Stimulated activated CD8-positive, alpha-beta memory T cell treated with anti-CD3 and anti-CD28 coated beads, Interleukin-7, amount 100 ng/mL, for 48 hours (primary cell): ENCODE results near the gene ATL2.

Experiments
- DNase-seq, 2 donors: peaks; one replicate each; pipeline ENCODE4 v3.0.0-alpha.2; 2020; ENCODE audit warnings: low read depth in 1 of 2; ENCODE audit errors: extremely low read depth in 1 of 2

The ATL2 gene

DNA sequence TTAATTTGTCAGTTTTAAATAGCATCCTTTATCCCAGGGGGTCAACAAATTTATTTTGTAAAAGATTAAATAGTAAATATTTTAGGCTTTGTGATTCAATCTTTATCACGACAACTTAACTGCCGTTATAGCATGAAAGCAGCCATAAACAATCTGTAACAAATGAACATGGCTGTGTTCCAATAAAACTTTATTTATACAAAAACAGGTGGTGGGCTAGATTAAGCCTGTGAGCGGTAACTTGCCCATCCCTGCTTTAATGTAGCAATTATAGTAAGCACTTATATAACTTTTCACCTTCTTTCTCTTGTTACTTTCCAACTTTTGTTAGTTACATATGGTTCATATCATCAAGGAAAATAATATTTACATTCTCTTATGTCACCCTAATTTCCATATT, 121.9 kb downstream of the ATL2 start:
- no peak for DNase-seq

DNA sequence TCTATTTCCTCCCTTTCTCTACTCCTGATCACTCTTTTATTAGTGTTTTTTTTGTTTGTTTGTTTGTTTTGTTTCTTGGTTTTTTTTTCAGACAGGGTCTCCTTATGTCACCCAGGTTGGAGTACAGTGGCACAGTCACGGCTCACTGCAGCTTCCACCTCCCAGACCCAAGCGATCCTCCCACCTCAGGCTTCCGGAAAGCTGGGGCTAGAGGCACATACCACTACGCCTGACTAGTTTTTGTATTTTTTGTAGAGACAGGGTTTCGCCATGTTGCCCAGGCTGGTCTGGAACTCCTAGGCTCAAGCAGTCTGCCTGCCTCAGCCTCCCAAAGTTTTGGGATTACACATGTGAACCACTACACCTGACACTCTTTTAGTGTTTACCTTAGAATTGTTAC, 122.3 kb downstream of the ATL2 start:
- no peak for DNase-seq

DNA sequence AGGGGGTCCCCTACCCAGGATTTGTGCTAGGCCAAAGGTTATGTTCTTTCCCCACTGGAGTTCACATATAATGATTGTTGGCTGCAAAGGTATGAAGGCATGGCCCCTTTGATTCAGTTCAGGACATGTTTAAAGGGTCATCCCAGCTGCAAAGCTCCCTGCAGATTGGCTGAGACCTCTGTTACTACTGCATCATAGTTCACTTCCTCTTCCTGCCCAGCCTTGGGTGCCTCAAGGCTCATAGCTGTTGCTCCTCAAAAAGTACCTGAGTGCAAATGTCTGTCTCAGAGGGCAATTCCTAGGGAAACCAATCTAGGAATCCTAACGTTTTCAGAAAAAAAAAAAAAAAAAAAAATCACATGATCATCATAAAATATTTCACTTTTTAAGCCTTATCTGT, 125.1 kb downstream of the ATL2 start:
- no peak for DNase-seq

DNA sequence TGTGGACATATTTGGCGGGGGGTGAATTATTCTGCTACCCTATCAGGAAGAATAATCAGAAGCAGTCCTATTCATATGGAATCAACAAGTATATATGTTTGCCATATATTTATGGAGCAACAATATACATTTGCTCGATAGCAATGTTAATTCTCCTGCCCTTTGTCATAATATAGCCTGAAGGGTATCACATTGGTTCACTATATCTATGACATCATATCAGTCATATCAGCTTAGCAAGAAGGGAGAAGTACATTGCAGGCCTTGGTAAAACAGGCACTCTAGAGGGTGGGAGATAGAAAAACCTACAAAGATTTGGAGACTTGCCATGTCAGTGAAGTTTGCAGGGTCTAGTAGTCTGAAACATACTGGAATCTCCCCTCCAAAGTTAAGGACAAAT, 128.4 kb downstream of the ATL2 start:
- DNase-seq, result no peak

DNA sequence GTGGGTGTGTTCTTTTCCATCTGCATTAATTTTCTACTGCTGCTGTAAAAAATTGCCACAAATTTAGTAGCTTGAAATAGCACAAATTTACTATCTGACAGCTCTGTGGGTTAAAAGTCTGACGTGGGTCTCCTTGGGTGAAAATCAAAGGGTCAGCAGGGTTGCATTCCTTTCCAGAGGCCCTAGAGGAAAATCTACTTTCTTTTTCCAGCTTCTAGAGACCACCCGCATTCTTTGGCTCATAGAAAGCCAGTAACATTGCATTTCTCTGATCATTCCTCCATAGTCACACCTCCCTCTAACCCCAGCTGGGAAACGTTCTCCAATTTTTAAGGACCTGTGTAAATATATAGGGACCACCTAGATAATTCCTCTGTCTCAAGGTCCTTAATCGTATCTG, 128.8 kb downstream of the ATL2 start:
- no peak for DNase-seq

DNA sequence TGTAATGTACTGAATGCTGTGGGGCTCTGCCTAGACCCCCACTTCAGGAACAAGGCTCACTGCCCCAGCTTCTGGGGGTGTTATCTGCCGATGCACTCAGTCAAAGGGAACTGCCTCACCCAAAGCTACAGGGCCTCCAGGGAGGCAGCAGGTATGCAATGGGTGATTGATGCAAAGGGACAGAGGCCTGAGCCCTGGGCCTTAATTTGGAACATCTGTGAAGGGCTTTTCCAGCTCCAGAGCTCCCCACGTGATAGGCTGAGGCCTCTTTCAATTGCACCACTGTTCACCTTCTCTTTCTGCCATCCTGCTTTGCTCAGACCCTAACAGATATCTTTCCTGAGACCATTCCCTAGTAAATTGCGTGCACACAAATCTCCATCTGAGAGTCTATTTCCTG, 131.0 kb downstream of the ATL2 start:
- DNase-seq, result no peak

DNA sequence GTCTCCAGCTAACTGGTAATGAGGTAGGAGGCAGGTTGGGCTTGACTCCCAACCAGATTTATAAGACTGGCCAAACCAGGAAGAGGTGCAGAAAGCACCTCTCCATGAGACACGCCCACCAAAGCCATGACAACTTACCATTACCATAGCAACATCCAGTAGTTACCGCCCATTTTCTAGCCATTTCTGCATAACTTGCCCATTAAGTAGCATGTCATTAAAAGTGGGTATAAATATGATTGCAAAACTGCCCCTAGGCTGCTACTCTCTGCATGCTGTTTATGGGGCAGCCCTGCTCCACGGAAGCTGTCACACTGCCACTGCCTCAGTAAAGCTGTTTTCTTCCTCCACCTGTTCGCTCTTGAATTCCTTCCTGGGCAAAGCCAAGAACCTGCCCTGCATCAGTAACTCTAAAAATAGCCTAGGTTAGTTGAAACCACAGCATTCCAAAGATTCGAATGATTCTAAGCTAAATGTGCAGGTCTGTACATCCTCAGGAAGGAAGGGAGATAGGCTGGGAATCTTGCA, 131.9 kb downstream of the ATL2 start:
- DNase-seq, result no peak

DNA sequence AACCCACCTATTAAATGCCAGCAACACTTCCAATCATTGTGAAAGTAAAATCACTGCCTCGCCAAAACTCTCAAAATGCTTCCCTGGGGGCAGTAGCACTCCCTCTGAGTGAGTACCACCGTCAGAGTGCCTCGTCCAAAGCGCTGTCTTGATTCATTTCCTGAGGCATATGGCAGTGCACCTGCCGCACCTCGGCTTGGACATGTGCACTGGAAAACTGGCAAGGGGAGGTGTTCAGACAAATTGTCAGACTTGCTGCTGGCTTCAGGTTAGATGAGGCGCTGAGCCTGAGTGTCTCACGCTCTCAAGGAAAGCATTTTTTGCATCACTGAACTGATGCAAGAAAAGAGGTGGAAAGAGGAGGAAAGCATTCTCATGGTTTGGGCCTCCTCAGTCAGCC, 132.8 kb downstream of the ATL2 start:
- no peak for DNase-seq
